ENCODE results near the gene DPF3. TPM values are rescaled to one million over a fixed set of nuclear protein-coding genes. Genes with fewer than 3 reads are reported as not detected.
A peak's percentile ranks its signal among the peaks of the same experiment; 100 is the strongest.

Gene DPF3
- total and polyA plus RNA-seq, 12 donors, result 0.91 to 6.0 (median 2.9) TPM

DNA sequence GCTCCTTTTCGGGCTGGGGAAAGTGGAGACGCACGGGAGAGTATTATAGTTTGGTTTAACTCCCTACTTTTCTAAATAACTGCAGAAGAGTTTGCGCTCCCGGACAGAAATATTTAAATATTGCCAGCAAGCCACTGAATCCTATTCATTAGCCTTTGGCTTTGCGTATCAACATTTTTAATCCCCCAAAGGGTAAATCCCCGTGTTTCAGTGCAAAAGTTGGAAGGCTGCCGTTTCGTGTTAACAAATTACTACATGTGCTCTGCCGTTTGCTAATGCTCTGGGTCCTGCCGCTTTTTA is 372 bp upstream of the DPF3 start:
- DNase-seq, result no peak

DNA sequence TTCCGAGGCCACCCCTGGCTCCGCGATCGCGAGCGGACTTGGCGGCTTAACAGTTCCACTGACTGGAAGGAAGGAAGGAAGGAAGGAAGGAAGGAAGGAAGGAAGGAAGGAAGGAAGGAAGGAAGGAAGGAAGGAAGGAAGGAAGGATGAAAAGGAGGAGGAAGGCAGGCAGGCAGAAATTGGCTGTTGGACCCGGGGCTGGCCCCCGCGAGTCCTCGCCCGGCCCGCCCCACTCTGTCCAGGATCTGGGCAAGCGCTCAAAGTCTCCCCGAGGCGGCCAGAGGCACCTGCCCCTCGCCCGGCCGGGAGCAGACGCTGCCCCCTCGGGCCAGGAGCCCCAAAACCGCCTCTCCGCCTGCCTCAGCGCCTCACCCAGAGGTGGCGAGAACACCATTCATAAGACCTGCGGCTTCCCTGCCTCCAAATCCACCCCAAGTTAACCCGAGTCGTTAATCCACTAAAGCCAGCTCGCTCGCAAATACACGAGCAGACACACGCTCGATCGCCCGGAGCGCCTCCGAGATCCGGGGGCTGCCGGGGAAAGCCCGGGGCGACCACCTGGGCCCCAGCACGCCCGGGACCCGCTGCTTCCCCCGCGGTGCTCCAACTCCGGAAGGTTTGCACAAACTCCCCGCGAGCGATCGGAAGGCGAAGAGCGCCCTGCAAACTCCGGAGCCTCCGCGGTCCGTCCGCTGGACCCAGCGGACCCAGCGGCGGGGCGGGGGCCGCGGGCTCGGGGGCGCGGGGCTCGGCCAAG is 844 bp downstream of the DPF3 start:
- Histone ChIP-seq H3K36me3 (replicated peaks in 1 of 2) (no peaks in the 10 kb centered on the region), H3K9me3 (replicated peaks in 1 of 3) (no peaks in the 10 kb centered on the region), H3K4me3 (peak overlapping the region; percentile 74 to 97 (median 88)), H3K27ac (peak overlapping the region in 1 of 5 donors; percentile 21), H3K27me3 (no peaks in the 10 kb centered on the region), H3K4me1 (replicated peaks in 1 of 2) (peaks cover 3 to 18% of the 10 kb centered on the region in 2 donors)
- intact Hi-C loops (cut with DNase I), result no loop called here
- DNase-seq, result peak in 6 of 7 donors; percentile 17 to 32 (median 22)
- TF ChIP-seq, protein P1, sequence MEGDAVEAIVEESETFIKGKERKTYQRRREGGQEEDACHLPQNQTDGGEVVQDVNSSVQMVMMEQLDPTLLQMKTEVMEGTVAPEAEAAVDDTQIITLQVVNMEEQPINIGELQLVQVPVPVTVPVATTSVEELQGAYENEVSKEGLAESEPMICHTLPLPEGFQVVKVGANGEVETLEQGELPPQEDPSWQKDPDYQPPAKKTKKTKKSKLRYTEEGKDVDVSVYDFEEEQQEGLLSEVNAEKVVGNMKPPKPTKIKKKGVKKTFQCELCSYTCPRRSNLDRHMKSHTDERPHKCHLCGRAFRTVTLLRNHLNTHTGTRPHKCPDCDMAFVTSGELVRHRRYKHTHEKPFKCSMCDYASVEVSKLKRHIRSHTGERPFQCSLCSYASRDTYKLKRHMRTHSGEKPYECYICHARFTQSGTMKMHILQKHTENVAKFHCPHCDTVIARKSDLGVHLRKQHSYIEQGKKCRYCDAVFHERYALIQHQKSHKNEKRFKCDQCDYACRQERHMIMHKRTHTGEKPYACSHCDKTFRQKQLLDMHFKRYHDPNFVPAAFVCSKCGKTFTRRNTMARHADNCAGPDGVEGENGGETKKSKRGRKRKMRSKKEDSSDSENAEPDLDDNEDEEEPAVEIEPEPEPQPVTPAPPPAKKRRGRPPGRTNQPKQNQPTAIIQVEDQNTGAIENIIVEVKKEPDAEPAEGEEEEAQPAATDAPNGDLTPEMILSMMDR (IDR thresholded peaks at IDR 0.05), result no peak
- TF ChIP-seq POLR2A (IDR thresholded peaks at IDR 0.05), result no peak
- 0 to 1% (median 0%) methylated on average over 25 to 68 of the region's 68 CpGs for WGBS, 4 donors

More for the DNA sequence above, 372 bp upstream of the DPF3 start:
- Histone ChIP-seq H3K36me3 (replicated peaks in 1 of 2) (no peaks in the 10 kb centered on the region), H3K4me1 (replicated peaks in 1 of 2) (peaks cover 3 to 18% of the 10 kb centered on the region in 2 donors), H3K27ac (peak overlapping the region in 3 of 5 donors; percentile 33 to 48 (median 47)), H3K9me3 (replicated peaks in 1 of 3) (no peaks in the 10 kb centered on the region), H3K4me3 (peak overlapping the region in 2 of 4 donors; percentile 84 to 92), H3K27me3 (no peaks in the 10 kb centered on the region)
- intact Hi-C loops (cut with DNase I), result no loop called here
- TF ChIP-seq POLR2A (IDR thresholded peaks at IDR 0.05), result no peak
- TF ChIP-seq, protein P1 (IDR thresholded peaks at IDR 0.05), result no peak
- WGBS, 4 donors, result 0 to 1% (median 0%) methylated on average over 11 of the region's 11 CpGs

DNA sequence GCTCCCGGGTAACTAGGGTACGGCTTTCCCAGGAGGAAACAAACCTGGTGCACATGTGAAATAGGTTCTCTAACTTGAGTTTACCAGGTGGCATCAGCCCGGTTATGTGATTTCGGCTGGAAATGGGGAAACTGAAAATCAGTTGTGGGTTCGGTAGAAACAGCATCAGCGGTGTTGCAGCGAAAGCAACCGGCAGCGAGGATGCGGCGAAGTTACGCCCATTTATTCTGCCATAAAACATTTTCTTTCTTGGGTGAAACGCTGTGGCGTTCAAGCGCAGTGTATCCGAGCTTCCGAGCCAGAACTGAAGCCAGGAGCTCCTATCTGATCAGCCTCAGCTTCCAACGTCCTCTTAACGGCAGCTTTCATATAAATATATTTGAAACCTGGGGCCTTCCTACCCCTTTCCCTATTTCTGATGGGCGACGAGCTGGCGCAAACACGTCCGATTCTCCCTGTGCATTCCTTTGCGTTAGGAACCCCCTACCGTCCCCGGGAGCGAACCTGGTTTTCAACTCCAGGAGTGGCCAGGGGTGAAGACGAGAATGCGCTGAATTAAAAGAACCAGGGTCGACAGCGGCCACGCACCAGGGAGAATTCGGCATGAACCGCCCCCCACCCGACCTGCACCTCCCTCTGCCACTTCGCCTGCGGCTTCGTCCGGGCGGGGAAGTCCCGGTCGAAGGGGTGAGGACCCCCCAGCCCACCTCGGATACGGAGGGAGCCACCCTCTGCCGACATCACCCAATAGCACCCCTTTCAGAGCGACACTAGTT is 1.6 kb downstream of the DPF3 start:
- 0 to 2% (median 1%) methylated on average over 32 to 47 of the region's 47 CpGs for WGBS, 4 donors
- TF ChIP-seq POLR2A (IDR thresholded peaks at IDR 0.05), result peak in 1 of 2 donors; percentile 15
- TF ChIP-seq, protein P1 (IDR thresholded peaks at IDR 0.05), result no peak
- H3K4me3 ChIP-seq, result peak overlapping the region in 3 of 4 donors; percentile 15 to 92 (median 84)
- H3K9me3 ChIP-seq (replicated peaks in 1 of 3), result no peaks in the 10 kb centered on the region
- peaks cover 3 to 18% of the 10 kb centered on the region in 2 donors for H3K4me1 ChIP-seq (replicated peaks in 1 of 2)
- peak in 1 of 7 donors; percentile 23 for DNase-seq
- intact Hi-C loops (cut with DNase I), result no loop called here
- no peak overlapping the region for H3K27ac ChIP-seq
- no peaks in the 10 kb centered on the region for H3K36me3 ChIP-seq (replicated peaks in 1 of 2)
- no peaks in the 10 kb centered on the region for H3K27me3 ChIP-seq

DNA sequence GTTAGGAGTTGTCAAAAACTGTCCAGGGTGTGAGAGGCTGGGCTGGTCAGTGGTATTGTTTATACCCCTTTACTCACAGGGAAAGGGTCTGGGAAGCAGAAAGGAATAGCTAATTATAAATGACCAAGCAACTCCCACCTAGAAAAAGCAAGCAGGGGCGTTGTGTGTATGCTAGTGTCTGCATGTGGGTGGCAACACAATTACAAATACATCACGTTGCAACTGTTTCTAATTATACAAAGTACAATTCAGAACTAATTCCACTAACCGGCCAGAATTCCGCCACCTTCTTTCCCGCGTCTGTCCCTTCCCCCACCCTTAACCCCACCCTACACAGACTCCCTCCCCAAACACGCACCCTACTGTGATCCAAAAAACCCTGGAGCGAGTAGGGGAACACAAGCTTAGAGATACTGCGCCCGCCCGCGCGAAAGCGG is 2.2 kb downstream of the DPF3 start:
- no peak for TF ChIP-seq POLR2A (IDR thresholded peaks at IDR 0.05)
- peaks cover 3 to 18% of the 10 kb centered on the region in 2 donors for H3K4me1 ChIP-seq (replicated peaks in 1 of 2)
- no peaks in the 10 kb centered on the region for H3K9me3 ChIP-seq (replicated peaks in 1 of 3)
- H3K4me3 ChIP-seq, result peak overlapping the region in 1 of 4 donors; percentile 92
- no peaks in the 10 kb centered on the region for H3K36me3 ChIP-seq (replicated peaks in 1 of 2)
- no peak overlapping the region for H3K27ac ChIP-seq
- DNase-seq, result no peak
- intact Hi-C loops (cut with DNase I), result no loop called here
- no peaks in the 10 kb centered on the region for H3K27me3 ChIP-seq
- WGBS, 4 donors, result 5 to 10% (median 8%) methylated on average over 14 of the region's 14 CpGs

Measured in adrenal gland (tissue), 12 donors.